PC-3 (cell line): ENCODE measurements around the gene RAI1.

Source experiments
- EZH2 ChIP-seq: fragments of 300-600 bp; sonication (generic); IDR thresholded peaks from one replicate; pipeline ENCODE4 v1.6.1; 2017; ENCODE audit warnings: antibody characterized with exemption, mild to moderate bottlenecking, low read length; ENCODE audit not compliant: unreplicated experiment
- EZH2phosphoT487 ChIP-seq: fragments of 300-600 bp; sonication (generic); IDR thresholded peaks from 2 replicates; pipeline ENCODE4 v1.6.1; 2018; ENCODE audit warnings: mild to moderate bottlenecking, antibody characterized with exemption, low read length, borderline replicate concordance
- TF ChIP-seq, protein P1 (sequence below): fragments of 300-600 bp; sonication (generic); conservative IDR thresholded peaks from 2 replicates; pipeline ENCODE4 v1.5.1; 2017; ENCODE audit warnings: antibody characterized with exemption, low read depth, mild to moderate bottlenecking, low read length

DNA sequence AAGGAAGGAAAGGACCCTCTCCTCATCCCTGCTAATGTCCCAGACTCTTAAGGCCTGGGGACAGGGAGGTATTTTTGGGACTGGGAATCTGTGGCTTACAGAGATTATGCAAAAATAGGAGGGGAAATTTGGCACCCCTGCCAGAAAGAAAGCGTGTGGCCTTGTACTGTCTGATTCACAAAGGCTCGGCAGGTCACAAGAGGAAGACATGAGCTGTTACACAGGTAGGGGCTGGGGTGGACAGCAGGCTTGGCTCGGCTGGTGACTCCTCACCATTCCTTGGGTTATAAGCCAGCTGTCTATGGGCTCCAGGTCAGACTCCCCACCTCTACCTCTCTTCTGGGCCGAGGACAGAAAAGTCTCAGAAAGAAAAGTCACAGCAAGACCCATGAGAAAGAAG lies 176.2 kb downstream of the RAI1 start:
- TF ChIP-seq, protein P1, sequence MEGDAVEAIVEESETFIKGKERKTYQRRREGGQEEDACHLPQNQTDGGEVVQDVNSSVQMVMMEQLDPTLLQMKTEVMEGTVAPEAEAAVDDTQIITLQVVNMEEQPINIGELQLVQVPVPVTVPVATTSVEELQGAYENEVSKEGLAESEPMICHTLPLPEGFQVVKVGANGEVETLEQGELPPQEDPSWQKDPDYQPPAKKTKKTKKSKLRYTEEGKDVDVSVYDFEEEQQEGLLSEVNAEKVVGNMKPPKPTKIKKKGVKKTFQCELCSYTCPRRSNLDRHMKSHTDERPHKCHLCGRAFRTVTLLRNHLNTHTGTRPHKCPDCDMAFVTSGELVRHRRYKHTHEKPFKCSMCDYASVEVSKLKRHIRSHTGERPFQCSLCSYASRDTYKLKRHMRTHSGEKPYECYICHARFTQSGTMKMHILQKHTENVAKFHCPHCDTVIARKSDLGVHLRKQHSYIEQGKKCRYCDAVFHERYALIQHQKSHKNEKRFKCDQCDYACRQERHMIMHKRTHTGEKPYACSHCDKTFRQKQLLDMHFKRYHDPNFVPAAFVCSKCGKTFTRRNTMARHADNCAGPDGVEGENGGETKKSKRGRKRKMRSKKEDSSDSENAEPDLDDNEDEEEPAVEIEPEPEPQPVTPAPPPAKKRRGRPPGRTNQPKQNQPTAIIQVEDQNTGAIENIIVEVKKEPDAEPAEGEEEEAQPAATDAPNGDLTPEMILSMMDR = no peak
- TF ChIP-seq EZH2 = no peak
- TF ChIP-seq EZH2phosphoT487 = no peak
